CD4-positive, alpha-beta T cell treated with Interleukin-6 for 4 hours (primary cell): ENCODE results near the gene PTPRN2.
"Not testable (repeated sequence)": the region's sequence is repeated elsewhere in the genome, so short reads cannot be mapped to it uniquely, and the experiment has no call there.

Source experiments
- DNase-seq: peaks from one replicate; pipeline ENCODE4 v3.0.0-alpha.2; 2020; ENCODE audit warnings: mixed read lengths

PTPRN2 gene

GRCh38 chr7:158530800-158531609 lies 56.6 kb downstream of the PTPRN2 start:
- no peak for DNase-seq

DNA sequence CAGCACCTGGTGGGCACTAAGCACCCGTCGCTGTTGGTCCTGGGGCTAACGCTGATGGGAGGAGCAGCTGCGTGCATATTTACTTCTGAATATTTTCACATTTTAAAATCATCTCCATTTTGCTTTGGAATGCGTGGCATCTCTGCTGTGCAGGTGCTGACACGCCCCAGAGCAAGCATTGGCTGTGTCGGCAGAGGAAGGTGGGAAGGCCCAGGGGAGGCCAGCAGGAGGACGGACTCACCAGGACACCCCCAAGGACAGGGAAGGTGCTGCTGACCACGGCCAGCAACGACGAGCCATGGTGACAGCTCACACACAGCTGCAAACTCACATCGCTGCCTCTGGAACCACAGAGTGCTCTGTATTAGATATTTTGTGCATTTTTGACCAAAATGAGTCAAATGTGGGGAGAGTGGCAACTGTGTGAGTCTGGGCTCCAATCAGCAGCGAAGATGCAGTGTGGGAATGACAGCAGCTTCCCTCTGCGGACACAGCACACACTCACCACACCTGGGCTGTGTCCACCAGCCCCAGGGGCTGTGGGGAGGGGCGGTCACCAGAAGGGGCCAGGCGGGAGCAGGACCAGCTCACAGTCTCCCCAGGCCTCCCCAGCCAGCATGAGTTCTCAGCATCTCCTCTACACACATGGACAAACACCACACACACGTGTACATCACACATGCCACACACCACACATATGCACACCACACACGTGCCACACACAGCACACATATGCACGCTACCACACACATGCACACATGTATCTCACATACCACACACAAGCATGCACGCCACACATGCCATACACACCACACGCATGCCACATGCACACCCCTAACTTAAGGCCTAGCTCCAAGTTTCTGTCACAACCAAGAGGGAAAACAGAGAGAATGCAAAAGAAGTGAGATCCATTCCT lies 58.2 kb downstream of the PTPRN2 start:
- DNase-seq, result no peak

DNA sequence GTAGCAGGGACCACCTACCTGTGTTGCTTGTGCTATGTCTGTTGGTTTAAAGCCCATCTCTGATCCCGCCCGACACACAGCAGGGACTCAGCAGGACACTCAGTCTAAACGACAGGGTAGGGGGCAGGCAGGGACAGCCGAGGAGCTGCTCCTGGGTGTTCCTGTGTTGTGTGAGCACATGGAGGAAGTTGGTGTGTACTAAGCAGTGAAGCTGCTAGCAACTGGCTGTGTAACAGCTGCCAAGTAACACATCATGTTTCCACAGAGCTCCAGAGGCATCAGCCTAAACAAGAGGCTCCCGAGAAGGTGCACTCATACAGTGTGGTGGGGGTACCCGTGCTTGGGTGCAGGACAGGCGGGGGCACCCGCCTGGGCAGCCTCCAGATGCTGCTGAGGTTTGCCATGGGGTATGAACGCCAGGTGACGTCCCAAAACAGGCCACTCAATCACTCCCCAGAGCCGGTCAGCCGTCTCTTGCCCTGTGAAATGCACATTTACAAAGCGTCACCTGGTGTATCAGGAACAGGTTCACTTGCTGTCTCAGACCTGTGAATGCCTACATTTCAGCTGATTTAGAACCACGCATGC lies 59.6 kb downstream of the PTPRN2 start:
- no peak for DNase-seq

- no peak for DNase-seq
Measured at GRCh38 chr7:158527495-158527894, 60.1 kb downstream of the PTPRN2 start.

DNA sequence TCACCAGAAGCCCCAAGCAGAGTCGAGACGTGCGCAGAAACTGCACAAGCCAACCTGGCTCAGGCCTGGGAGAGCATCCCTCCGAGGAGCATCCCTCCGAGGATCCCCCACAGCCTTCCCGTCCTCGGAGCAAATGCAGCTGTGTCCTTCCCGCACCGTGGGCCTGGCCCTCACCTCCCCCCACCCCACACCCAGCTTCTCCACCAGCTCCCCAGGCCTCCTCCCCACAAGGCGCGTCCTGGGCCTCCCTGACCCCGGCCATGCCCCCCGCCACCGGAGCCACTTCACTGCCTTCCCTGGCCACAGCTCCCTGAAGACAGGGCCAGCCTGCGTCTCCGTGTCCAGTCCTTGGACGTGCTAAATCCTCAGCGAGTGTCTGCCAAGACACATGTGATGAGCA lies 60.6 kb downstream of the PTPRN2 start:
- no peak for DNase-seq

DNA sequence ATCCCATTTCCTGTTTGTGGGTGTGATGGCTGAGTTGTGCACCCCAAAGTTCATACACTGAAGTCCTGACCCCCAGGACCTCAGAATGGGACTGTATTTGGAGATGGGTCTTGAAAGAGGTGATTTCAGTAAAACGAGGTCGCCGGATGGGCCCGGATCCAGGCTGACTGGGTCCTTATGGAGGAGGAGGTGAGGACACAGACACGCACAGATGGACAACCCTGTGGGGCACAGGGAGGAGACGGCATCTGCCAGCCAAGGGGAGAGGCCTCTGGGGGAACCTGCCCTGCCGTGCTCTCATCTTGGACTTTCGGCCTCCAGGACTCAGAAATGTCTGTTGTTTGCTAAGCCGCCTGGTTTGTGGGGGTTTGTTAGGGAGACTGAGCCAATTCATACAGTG lies 61.1 kb downstream of the PTPRN2 start:
- DNase-seq, result no peak

GRCh38 chr7:158525648-158526484 lies 61.8 kb downstream of the PTPRN2 start:
- no peak for DNase-seq

DNA sequence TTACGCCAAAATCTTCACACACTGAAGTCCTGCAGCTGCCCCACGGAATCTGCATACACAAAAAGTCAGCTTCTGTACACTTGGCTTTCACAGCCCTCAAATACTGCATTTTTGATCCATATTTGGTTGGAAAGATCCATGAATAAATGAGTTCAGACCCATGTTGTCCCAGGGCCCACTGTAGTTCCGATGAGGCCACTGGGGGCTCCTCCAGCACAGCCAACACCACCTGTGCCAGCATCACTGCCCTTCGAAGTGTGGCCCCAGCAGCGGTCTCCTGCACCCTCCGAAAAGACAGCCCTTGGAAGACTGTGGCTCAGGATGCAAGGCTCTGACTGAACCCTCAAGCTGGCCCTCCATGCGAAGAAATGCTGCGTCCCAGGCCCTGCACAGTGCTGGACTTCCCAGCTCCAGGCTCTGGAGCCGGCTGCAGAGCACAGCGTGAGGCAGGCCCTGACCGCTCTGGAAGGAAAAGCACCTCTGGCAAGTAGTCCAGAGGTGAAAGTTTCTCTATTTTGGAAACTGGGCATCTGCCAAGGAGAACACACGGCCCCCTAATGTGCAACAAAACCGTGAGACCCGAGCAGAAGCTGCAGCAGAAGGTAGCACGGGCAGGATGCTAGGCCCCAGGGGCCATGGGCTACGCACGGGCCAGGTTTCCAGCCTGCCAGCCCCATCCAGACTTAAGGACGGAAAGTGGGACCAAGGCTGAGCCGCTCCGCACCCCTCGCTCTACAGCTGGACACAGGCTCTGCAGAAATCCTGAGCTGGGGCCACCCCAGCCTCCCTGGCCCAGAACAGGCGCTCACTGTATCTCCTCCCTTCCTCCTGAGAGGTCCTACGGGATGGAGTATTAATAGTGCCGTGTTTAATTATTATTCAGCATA lies 62.6 kb downstream of the PTPRN2 start:
- no peak for DNase-seq

- DNase-seq, result not testable (repeated sequence)
Measured at GRCh38 chr7:158524286-158524685, 63.3 kb downstream of the PTPRN2 start.

DNA sequence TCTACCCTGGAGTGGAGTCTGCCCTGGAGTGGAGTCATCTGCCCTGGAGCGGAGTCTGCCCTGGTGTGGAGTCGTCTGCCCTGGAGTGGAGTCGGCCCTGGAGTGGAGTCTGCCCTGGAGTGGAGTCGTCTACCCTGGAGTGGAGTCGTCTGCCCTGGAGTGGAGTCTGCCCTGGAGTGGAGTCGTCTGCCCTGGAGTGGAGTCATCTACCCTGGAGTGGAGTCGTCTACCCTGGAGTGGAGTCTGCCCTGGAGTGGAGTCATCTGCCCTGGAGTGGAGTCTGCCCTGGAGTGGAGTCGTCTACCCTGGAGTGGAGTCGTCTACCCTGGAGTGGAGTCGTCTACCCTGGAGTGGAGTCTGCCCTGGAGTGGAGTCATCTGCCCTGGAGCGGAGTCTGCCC lies 63.7 kb downstream of the PTPRN2 start:
- not testable (repeated sequence) for DNase-seq

GRCh38 chr7:158523165-158523856 lies 64.3 kb downstream of the PTPRN2 start:
- not testable (repeated sequence) for DNase-seq

- not testable (repeated sequence) for DNase-seq
Measured at GRCh38 chr7:158521795-158522194, 65.8 kb downstream of the PTPRN2 start.

- DNase-seq, result no peak
Measured at GRCh38 chr7:158520825-158521224, 66.8 kb downstream of the PTPRN2 start.

GRCh38 chr7:158519633-158520174 lies 67.9 kb downstream of the PTPRN2 start:
- no peak for DNase-seq

DNA sequence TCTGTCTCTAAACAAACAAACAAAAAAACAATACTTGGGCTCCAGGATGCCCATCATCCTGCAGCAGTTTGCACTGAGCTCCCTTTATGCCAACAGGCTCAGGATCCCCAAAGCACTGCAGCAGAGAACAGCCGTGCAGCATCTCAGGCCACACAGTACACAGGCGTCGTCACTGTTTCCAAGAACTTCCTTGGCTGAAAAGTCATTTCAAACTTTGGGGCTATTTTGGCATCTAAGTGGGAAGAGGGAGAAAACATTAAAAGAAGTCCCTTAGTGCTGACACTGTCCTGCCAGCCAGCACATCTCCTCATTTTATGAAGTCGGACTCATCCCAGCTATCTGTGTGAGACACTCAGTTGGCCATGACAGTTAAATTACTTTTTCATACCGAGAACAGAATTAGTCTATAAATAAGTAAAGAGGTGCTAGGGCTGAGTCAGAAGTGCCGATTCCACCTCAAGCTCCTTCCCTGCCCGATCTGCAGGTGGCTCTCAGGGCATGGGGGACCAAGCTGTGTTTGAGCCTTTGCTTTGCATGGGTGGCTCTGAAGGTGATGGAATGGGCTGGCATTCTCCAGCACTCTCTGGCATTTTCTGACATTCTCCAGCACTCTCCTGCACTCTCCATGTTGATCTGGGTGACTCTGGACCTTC lies 68.5 kb downstream of the PTPRN2 start:
- no peak for DNase-seq

- DNase-seq, result no peak
Measured at GRCh38 chr7:158517571-158517970, 70.1 kb downstream of the PTPRN2 start.

DNA sequence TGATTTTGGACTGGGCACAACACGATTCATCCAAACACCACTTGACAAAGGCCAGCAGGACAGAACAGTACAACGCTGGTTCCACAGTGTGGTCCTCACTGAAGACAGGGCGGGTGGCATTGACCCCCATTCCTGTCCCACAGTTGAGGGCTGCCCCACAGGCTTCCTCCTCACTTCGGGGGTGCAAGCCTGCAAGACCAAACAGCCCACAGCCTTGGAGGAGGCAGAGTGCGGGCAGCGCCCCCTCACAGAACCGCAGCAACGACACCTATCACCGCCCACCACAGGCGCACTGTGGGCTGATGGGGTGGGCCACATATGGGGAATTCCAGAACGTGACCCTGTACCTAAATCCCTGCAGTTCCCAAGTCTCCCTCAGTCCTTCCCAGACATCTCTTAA lies 70.6 kb downstream of the PTPRN2 start:
- no peak for DNase-seq

DNA sequence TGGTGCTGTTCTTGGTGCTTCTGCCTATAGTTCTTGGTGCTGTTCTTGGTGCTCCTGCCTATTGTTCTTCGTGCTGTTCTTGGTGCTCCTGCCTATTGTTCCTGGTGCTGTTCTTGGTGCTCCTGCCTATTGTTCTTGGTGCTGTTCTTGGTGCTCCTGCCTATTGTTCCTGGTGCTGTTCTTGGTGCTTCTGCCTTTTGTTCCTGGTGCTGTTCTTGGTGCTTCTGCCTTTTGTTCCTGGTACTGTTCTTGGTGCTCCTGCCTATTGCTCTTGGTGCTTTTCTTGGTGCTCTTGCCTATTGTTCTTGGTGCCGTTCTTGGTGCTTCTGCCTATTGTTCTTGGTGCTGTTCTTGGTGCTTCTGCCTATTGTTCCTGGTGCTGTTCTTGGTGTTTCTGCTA lies 71.1 kb downstream of the PTPRN2 start:
- DNase-seq, result no peak

- no peak for DNase-seq
Measured at GRCh38 chr7:158512869-158513268, 74.8 kb downstream of the PTPRN2 start.

DNA sequence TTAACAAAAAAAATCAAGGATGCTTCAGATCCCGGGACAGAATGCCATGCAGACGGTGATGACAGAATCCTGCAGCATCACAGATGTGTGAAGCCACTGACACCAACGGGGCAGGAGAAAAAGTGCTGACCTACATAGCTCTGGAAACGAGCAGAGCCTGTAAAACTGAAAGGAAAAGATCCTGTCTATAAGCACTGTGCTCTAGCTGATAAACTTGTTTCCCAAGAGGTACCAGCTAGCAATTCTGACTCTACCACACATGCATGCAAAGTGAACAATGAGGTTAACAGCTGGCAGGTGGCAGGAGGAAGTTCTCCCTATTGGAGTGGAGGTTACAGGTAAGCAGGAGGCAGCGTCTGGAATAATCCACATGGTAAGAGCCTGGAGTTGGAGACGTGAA lies 75.6 kb downstream of the PTPRN2 start:
- DNase-seq, result no peak
